ENCODE data around the gene PTGES3L. TPM values are rescaled to one million over a fixed set of nuclear protein-coding genes. Genes with fewer than 3 reads are reported as not detected.
A peak's percentile ranks its signal among the peaks of the same experiment; 100 is the strongest.

PTGES3L gene
- total and polyA plus RNA-seq, 2 donors (not counting 1 experiment from before 2014, with no cell fraction given): 0.17 to 1.7 TPM

- Histone ChIP-seq H3K4me1 (ENCODE audit: control insufficient read depth, extremely low read depth, insufficient read depth, low read length) (no peaks in the 10 kb centered on the region), H3K9ac (ENCODE audit: insufficient read depth, low read length) (no peak overlapping the region), H4K20me1 (ENCODE audit: control insufficient read depth, extremely low read depth, insufficient read depth, low read length) (no peaks in the 10 kb centered on the region), H3K27ac (ENCODE audit: insufficient read depth, low read length) (no peak overlapping the region), H3K36me3 (ENCODE audit: control insufficient read depth, insufficient read depth, low read length) (peaks cover 10% of the 10 kb centered on the region), H3K27me3 (ENCODE audit: control insufficient read depth, insufficient read depth, low read length) (no peaks in the 10 kb centered on the region), H2AFZ (ENCODE audit: low read length) (no peak overlapping the region), H3K4me3 (replicated peaks in 1 of 4; ENCODE audit: control extremely low read depth in 1 of 4, insufficient read depth in 1 of 4, low read depth in 3 of 4, low read length in 4 of 4) (no peak overlapping the region), H3K79me2 (ENCODE audit: control insufficient read depth, insufficient read depth, low read length) (no peaks in the 10 kb centered on the region), H3K9me3 (ENCODE audit: control insufficient read depth, insufficient read depth, low read depth, low read length) (no peaks in the 10 kb centered on the region), H3K4me2 (ENCODE audit: extremely low read depth, insufficient read depth, low read length) (no peak overlapping the region)
- no peak for DNase-seq (ENCODE audit: low read depth in 2 of 2)
- no peak for TF ChIP-seq EZH2 (IDR thresholded peaks at IDR 0.05; ENCODE audit: low read length, missing control alignments)
- TF ChIP-seq CTCF (conservative IDR thresholded peaks at IDR 0.05 in 1 of 2, IDR thresholded peaks at IDR 0.05 in 1 of 2; ENCODE audit: low read depth in 1 of 2, low read length in 2 of 2): no peak
These were observed 32.0 kb upstream of the PTGES3L start for GRCh38 chr17:43011728-43012472.

GRCh38 chr17:43010667-43011308 lies 30.9 kb upstream of the PTGES3L start:
- peaks cover 8% of the 10 kb centered on the region for H3K36me3 ChIP-seq (ENCODE audit: control insufficient read depth, insufficient read depth, low read length)
- H3K9me3 ChIP-seq (ENCODE audit: control insufficient read depth, insufficient read depth, low read depth, low read length): no peaks in the 10 kb centered on the region
- no peaks in the 10 kb centered on the region for H3K27me3 ChIP-seq (ENCODE audit: control insufficient read depth, insufficient read depth, low read length)
- H2AFZ ChIP-seq (ENCODE audit: low read length): no peak overlapping the region
- no peak overlapping the region for H3K9ac ChIP-seq (ENCODE audit: insufficient read depth, low read length)
- no peak overlapping the region for H3K27ac ChIP-seq (ENCODE audit: insufficient read depth, low read length)
- H4K20me1 ChIP-seq (ENCODE audit: control insufficient read depth, extremely low read depth, insufficient read depth, low read length): no peaks in the 10 kb centered on the region
- no peak for TF ChIP-seq EZH2 (IDR thresholded peaks at IDR 0.05; ENCODE audit: low read length, missing control alignments)
- no peak for TF ChIP-seq CTCF (conservative IDR thresholded peaks at IDR 0.05 in 1 of 2, IDR thresholded peaks at IDR 0.05 in 1 of 2; ENCODE audit: low read depth in 1 of 2, low read length in 2 of 2)
- no peak overlapping the region for H3K4me2 ChIP-seq (ENCODE audit: extremely low read depth, insufficient read depth, low read length)
- no peaks in the 10 kb centered on the region for H3K4me1 ChIP-seq (ENCODE audit: control insufficient read depth, extremely low read depth, insufficient read depth, low read length)
- DNase-seq (ENCODE audit: low read depth in 2 of 2): no peak
- H3K79me2 ChIP-seq (ENCODE audit: control insufficient read depth, insufficient read depth, low read length): no peaks in the 10 kb centered on the region
- no peak overlapping the region for H3K4me3 ChIP-seq (replicated peaks in 1 of 4; ENCODE audit: control extremely low read depth in 1 of 4, insufficient read depth in 1 of 4, low read depth in 3 of 4, low read length in 4 of 4)

DNA sequence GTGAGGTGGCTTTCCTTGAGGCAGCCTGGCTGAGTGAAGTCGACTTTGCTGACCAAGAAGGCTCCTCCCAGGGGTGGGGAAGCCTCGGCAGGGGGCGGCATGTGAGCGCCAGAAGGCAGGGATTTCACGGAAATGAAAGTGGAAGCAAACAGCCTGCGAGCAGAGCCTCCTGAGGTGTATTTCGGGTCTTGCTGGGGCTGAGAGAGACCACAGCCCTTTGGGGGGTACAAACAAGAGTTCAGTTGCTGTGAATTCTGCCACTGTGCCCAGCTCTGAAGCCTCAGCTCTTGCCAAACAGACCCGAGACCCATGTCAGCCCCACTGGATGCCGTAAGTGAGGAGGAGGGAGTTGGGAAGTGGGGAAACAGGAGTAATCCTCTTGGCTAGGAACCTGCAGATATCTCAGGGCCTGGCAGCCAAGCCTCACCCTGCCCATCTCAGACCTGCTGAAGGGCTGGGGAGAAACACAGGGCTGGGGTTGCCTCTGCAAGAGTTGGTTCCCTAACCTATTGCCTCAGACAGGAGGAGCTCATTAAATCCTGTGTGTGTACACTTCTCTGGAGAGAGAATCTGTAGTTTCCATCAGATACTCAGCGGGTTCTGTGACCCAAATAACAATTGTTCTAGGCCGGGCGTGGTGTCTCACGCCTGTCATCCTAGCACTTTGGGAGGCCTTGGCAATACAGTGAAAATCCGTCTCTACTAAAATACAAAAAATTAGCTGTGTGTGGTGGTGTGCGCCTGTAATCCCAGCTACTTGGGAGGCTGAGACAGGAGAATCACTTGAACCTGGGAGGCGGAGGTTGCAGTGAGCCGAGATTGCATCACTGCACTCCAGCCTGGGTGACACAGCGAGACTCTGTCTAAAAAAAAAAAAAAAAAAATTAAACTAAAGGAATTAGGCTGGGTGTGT lies 27.0 kb upstream of the PTGES3L start, which contains the start of gene IFI35:
IFI35 (plus strand) TSS at position 146 of the 913 bp plus-strand sequence; CDS start at position 310, 164 bp downstream.
- peak within 1 kb of the TSS; percentile 81 for H3K9ac ChIP-seq (ENCODE audit: insufficient read depth, low read length)
- H3K4me1 ChIP-seq (ENCODE audit: control insufficient read depth, extremely low read depth, insufficient read depth, low read length): no peaks in the 10 kb centered on the region
- H4K20me1 ChIP-seq (ENCODE audit: control insufficient read depth, extremely low read depth, insufficient read depth, low read length): no peaks in the 10 kb centered on the region
- peak; percentile 83 to 85 for DNase-seq (ENCODE audit: low read depth in 2 of 2)
- no peaks in the 10 kb centered on the region for H3K27me3 ChIP-seq (ENCODE audit: control insufficient read depth, insufficient read depth, low read length)
- H3K27ac ChIP-seq (ENCODE audit: insufficient read depth, low read length): peak within 1 kb of the TSS; percentile 92
- H3K36me3 ChIP-seq (ENCODE audit: control insufficient read depth, insufficient read depth, low read length): peaks cover 6% of the 10 kb centered on the region
- H2AFZ ChIP-seq (ENCODE audit: low read length): peak within 1 kb of the TSS; percentile 77
- peaks cover 3% of the 10 kb centered on the region for H3K79me2 ChIP-seq (ENCODE audit: control insufficient read depth, insufficient read depth, low read length)
- no peaks in the 10 kb centered on the region for H3K9me3 ChIP-seq (ENCODE audit: control insufficient read depth, insufficient read depth, low read depth, low read length)
- peak in 1 of 2 donors; percentile 27 for TF ChIP-seq CTCF (conservative IDR thresholded peaks at IDR 0.05 in 1 of 2, IDR thresholded peaks at IDR 0.05 in 1 of 2; ENCODE audit: low read depth in 1 of 2, low read length in 2 of 2)
- TF ChIP-seq EZH2 (IDR thresholded peaks at IDR 0.05; ENCODE audit: low read length, missing control alignments): no peak
- H3K4me2 ChIP-seq (ENCODE audit: extremely low read depth, insufficient read depth, low read length): peak within 1 kb of the TSS; percentile 97
- peak within 1 kb of the TSS; percentile 71 to 94 (median 84) for H3K4me3 ChIP-seq (replicated peaks in 1 of 4; ENCODE audit: control extremely low read depth in 1 of 4, insufficient read depth in 1 of 4, low read depth in 3 of 4, low read length in 4 of 4)
